Endothelial cell of umbilical vein (primary cell): ENCODE results near the gene SARS2. TPM values are rescaled to one million over a fixed set of nuclear protein-coding genes. Genes with fewer than 3 reads are reported as not detected.

Experiments used
- BruUV-seq: library from RNA; stranded (reverse); fragments of 400-500 nt; replicated peaks from 2 replicates; lab custom pipeline; 2021; lab: Mats Ljungman, UMichigan
- CTCF ChIA-PET: fragments of 300-600, 350-600 bp; sonication (Branson Sonifier 250); formaldehyde crosslinking; loops from one replicate; lab custom pipeline; 2021; ENCODE audit warnings: antibody characterized with exemption, inconsistent platforms; lab: Charles Lee
- POLR2A ChIA-PET: fragments of 300-600, 350-600 bp; sonication (Branson Sonifier 250); formaldehyde crosslinking; loops from one replicate; lab custom pipeline; 2021; ENCODE audit warnings: antibody characterized with exemption, inconsistent platforms; lab: Charles Lee
- DNase-seq: peaks from one replicate; pipeline ENCODE4 v3.0.0-alpha.2; 2011; ENCODE audit warnings: low read depth, low spot score
- FAIRE-seq: peaks from 2 replicates; lab custom pipeline; 2011; peaks lifted over from hg19 to GRCh38; lab: Jason Lieb, UNC
- H2AFZ ChIP-seq: 2 replicates; pipeline ENCODE4 v1.6.0; 2012; ENCODE audit warnings: low read depth, low read length, control low read depth, inconsistent platforms
- H3K27ac ChIP-seq: 2 replicates; pipeline ENCODE4 v1.5.1; 2011; ENCODE audit warnings: low read depth, mild to moderate bottlenecking, control low read depth, low read length, moderate library complexity; ENCODE audit not compliant: insufficient read depth
- H3K27me3 ChIP-seq, 2 experiments: 2 replicates each; pipeline versions ENCODE4 v1.6.0 to v1.6.1; 2011; ENCODE audit warnings: low read length in 2 of 2, mixed read lengths in 1 of 2; ENCODE audit not compliant: control insufficient read depth in 2 of 2, insufficient read depth in 2 of 2
- H3K36me3 ChIP-seq, 2 experiments: 2 replicates in 1 of 2; 3 replicates in 1 of 2; pipeline ENCODE4 v1.5.1; 2011; ENCODE audit warnings: low read length in 2 of 2, mild to moderate bottlenecking in 1 of 2, moderate library complexity in 1 of 2; ENCODE audit not compliant: control insufficient read depth in 2 of 2, insufficient read depth in 2 of 2; ENCODE audit errors: extremely low read depth in 1 of 2
- H3K4me1 ChIP-seq: 3 replicates; pipeline ENCODE4 v1.5.1; 2011; ENCODE audit warnings: mild to moderate bottlenecking, low read length; ENCODE audit not compliant: control insufficient read depth, insufficient read depth; ENCODE audit errors: extremely low read depth
- H3K4me2 ChIP-seq: 2 replicates; pipeline ENCODE4 v1.6.1; 2011; ENCODE audit warnings: low read length, control low read depth, mixed read lengths; ENCODE audit not compliant: insufficient read depth
- H3K4me3 ChIP-seq, 3 experiments: fragments of 200-600 bp in 1 of 3; sonication (generic), shearing (Covaris generic) in 1 of 3; replicated peaks in 1 of 3; 2 replicates each; pipeline ENCODE4 v1.5.1; 2011 to 2016; ENCODE audit warnings: control low read depth in 3 of 3, low read length in 3 of 3, mild to moderate bottlenecking in 2 of 3, inconsistent platforms in 1 of 3, low read depth in 1 of 3, moderate library complexity in 1 of 3; ENCODE audit not compliant: insufficient read depth in 1 of 3
- H3K79me2 ChIP-seq: 2 replicates; pipeline ENCODE4 v1.6.0; 2012; ENCODE audit warnings: low read length, inconsistent platforms; ENCODE audit not compliant: control insufficient read depth, insufficient read depth
- H3K9ac ChIP-seq: replicated peaks from 2 replicates; pipeline ENCODE3; 2011; ENCODE audit warnings: low read length, control low read depth; ENCODE audit not compliant: insufficient read depth; ENCODE audit errors: extremely low read depth
- H3K9me1 ChIP-seq: replicated peaks from 3 replicates; pipeline ENCODE4 v1.6.0; 2011; ENCODE audit warnings: mild to moderate bottlenecking, low read length; ENCODE audit not compliant: control insufficient read depth, insufficient read depth; ENCODE audit errors: extremely low read depth
- H3K9me3 ChIP-seq: replicated peaks from 2 replicates; pipeline ENCODE4 v1.5.1; 2012; ENCODE audit warnings: low read length, inconsistent platforms; ENCODE audit not compliant: control insufficient read depth, insufficient read depth
- H4K20me1 ChIP-seq: replicated peaks from 2 replicates; pipeline ENCODE3; 2011; ENCODE audit warnings: mild to moderate bottlenecking, low read length; ENCODE audit not compliant: control insufficient read depth, insufficient read depth; ENCODE audit errors: extremely low read depth
- CTCF ChIP-seq, 2 donors: IDR thresholded peaks; 1 replicate in 1 of 2; 2 replicates in 1 of 2; pipeline ENCODE4 v1.5.1; 2011; ENCODE audit warnings: low read length in 2 of 2, mild to moderate bottlenecking in 2 of 2, moderate library complexity in 2 of 2, control low read depth in 1 of 2, inconsistent platforms in 1 of 2, low read depth in 1 of 2; ENCODE audit not compliant: insufficient read depth in 1 of 2; ENCODE audit errors: extremely low read depth in 1 of 2
- EZH2 ChIP-seq: IDR thresholded peaks from 2 replicates; pipeline ENCODE4 v1.6.1; 2012; ENCODE audit warnings: borderline replicate concordance, low read depth, mild to moderate bottlenecking, moderate library complexity, low read length, inconsistent platforms; ENCODE audit not compliant: severe bottlenecking
- FOS ChIP-seq: IDR thresholded peaks from 2 replicates; pipeline ENCODE4 v1.6.1; 2011; ENCODE audit warnings: mild to moderate bottlenecking, low read length, moderate library complexity, borderline replicate concordance; ENCODE audit not compliant: insufficient read depth
- GATA2 ChIP-seq: IDR thresholded peaks from 2 replicates; pipeline ENCODE4 v1.7.0; 2011; ENCODE audit warnings: low read depth, mild to moderate bottlenecking, moderate library complexity, mixed read lengths, low read length; ENCODE audit not compliant: insufficient read length, insufficient read depth
- JUN ChIP-seq: IDR thresholded peaks from 2 replicates; pipeline ENCODE4 v1.6.1; 2011; ENCODE audit warnings: borderline replicate concordance, low read depth; ENCODE audit not compliant: insufficient read length, insufficient read depth
- MAX ChIP-seq: IDR thresholded peaks from 2 replicates; pipeline ENCODE4 v1.6.1; 2011; ENCODE audit not compliant: insufficient read depth, insufficient read length
- MYC ChIP-seq: IDR thresholded peaks from one replicate; pipeline ENCODE4 v1.6.1; 2011; ENCODE audit warnings: mild to moderate bottlenecking, low read depth, low read length
- POLR2A ChIP-seq: IDR thresholded peaks from 2 replicates; pipeline ENCODE4 v1.6.1; 2012; ENCODE audit warnings: low read depth, mild to moderate bottlenecking, control low read depth, low read length
- POLR2AphosphoS5 ChIP-seq: IDR thresholded peaks from 2 replicates; pipeline ENCODE4 v1.6.1; 2012; ENCODE audit warnings: low read depth, mild to moderate bottlenecking, control low read depth, low read length, moderate library complexity; ENCODE audit not compliant: insufficient read depth
- dilution Hi-C: fragments of 300-500 bp; cut with MboI; formaldehyde crosslinking; loops from one replicate; pipeline ENCODE4 v1.15.0; 2019; ENCODE audit warnings: low sequenced_read_pairs; ENCODE audit not compliant: extremely low pct_ligation_motif_present
- intact Hi-C: fragments of 100-400 bp; cut with micrococcal nuclease; formaldehyde crosslinking; loops from one replicate; pipeline ENCODE4 v1.10.0; 2022
- polyA plus RNA-seq, 4 experiments: library from polyadenylated mRNA; depleted of rRNA in 3 of 4; stranded (reverse) in 3 of 4; unstranded in 1 of 4; fragments of >200 nt; gene quantifications; 2 replicates each; pipeline versions ENCODE4 v1.2.1 to v1.2.3, GENCODE V29; 2011 to 2012; ENCODE audit warnings: missing spikeins in 1 of 4
- total RNA-seq: library from RNA; stranded (reverse); gene quantifications from 2 replicates; pipeline ENCODE4 v1.2.3, GENCODE V29; 2021

Gene SARS2
- total and polyA plus RNA-seq, 2 donors (not counting 3 experiments of a cell fraction or from before 2014, with no cell fraction given), result 40.3 to 43.7 TPM

GRCh38 chr19:38921420-38922274 lies 8.9 kb downstream of the SARS2 start:
- H3K27me3 ChIP-seq, result no peaks in the 10 kb centered on the region
- no peaks in the 10 kb centered on the region for H3K79me2 ChIP-seq
- H3K36me3 ChIP-seq, result peaks cover 4 to 10% of the 10 kb centered on the region in 2 experiments
- no peak for TF ChIP-seq GATA2
- TF ChIP-seq POLR2AphosphoS5, result no peak
- TF ChIP-seq MYC, result no peak
- no peak for TF ChIP-seq CTCF (IDR thresholded peaks at IDR 0.05; ENCODE audit: extremely low read depth in 1 of 2, insufficient read depth in 1 of 2, low read depth in 1 of 2, low read length in 2 of 2)
- no peak for TF ChIP-seq POLR2A
- no peak for TF ChIP-seq FOS
- TF ChIP-seq EZH2, result no peak
- TF ChIP-seq MAX, result no peak
- TF ChIP-seq JUN, result no peak
- ChIA-PET POLR2A (no interaction called here), CTCF (no interaction called here)
- intact Hi-C loops, result no loop called here
- H3K4me3 ChIP-seq, result no peak overlapping the region
- no peak overlapping the region for H3K27ac ChIP-seq
- no TSS peak for BruUV-seq
- H3K4me1 ChIP-seq, result no peaks in the 10 kb centered on the region
- no peaks in the 10 kb centered on the region for H4K20me1 ChIP-seq
- H2AFZ ChIP-seq, result no peak overlapping the region
- FAIRE-seq (no peak), DNase-seq (no peak)
- dilution Hi-C loops, result no loop called here
- no peak overlapping the region for H3K4me2 ChIP-seq
- H3K9me1 ChIP-seq, result no peaks in the 10 kb centered on the region
- H3K9me3 ChIP-seq, result no peaks in the 10 kb centered on the region
- H3K9ac ChIP-seq, result no peak overlapping the region
